Vagina (tissue), 2 donors: Measurements from ENCODE around the gene ATXN10. TPM values are rescaled to one million over a fixed set of nuclear protein-coding genes. Genes with fewer than 3 reads are reported as not detected.

Source experiments
- DNase-seq, 2 donors: peaks; one replicate each; pipeline ENCODE4 v3.0.0-alpha.2; 2017; ENCODE audit errors: extremely low spot score in 2 of 2
- H3K27ac ChIP-seq: fragments of 200-600 bp; sonication (generic); one replicate; pipeline ENCODE4 v1.5.1; 2019
- H3K27me3 ChIP-seq: fragments of 200-600 bp; sonication (generic); one replicate; pipeline ENCODE4 v1.5.1; 2019
- H3K36me3 ChIP-seq, 2 donors: fragments of 200-600 bp; sonication (generic); one replicate each; pipeline ENCODE4 v1.5.1; 2017 to 2019
- H3K4me1 ChIP-seq: fragments of 200-600 bp; sonication (generic); one replicate; pipeline ENCODE4 v1.5.1; 2019
- H3K4me3 ChIP-seq, 2 donors: fragments of 200-600 bp; sonication (generic); 1 replicate in 1 of 2; 2 replicates in 1 of 2; pipeline ENCODE4 v1.5.1; 2016 to 2019
- H3K9me3 ChIP-seq: fragments of 200-600 bp; sonication (generic); one replicate; pipeline ENCODE4 v1.5.1; 2019
- CTCF ChIP-seq, 3 experiments: fragments of 450-650 bp in 2 of 3; fragments of 200-600 bp in 1 of 3; sonication (generic) in 1 of 3; IDR thresholded peaks; one replicate each; pipeline ENCODE4 v1.5.1; 2017 to 2019; ENCODE audit warnings: antibody characterized with exemption in 3 of 3, mild to moderate bottlenecking in 2 of 3, moderate library complexity in 2 of 3
- POLR2A ChIP-seq, 2 donors: fragments of 450-650 bp; IDR thresholded peaks; one replicate each; pipeline ENCODE4 v1.6.1; 2017; ENCODE audit warnings: antibody characterized with exemption in 2 of 2, mild to moderate bottlenecking in 2 of 2, moderate library complexity in 2 of 2
- POLR2AphosphoS5 ChIP-seq, 2 donors: sonication (generic); formaldehyde crosslinking; IDR thresholded peaks; one replicate each; pipeline ENCODE4 v1.9.0; 2017; ENCODE audit warnings: antibody characterized with exemption in 2 of 2, mild to moderate bottlenecking in 2 of 2, low read depth in 1 of 2; ENCODE audit not compliant: insufficient read depth in 1 of 2
- intact Hi-C: fragments of 100-400 bp; cut with DNase I; formaldehyde crosslinking; loops from one replicate; pipeline ENCODE4 v1.15.1; 2023
- total RNA-seq: library from RNA; depleted of rRNA; stranded (reverse); fragments of >200 nt; gene quantifications from one replicate; pipeline ENCODE4 v1.2.3, GENCODE V29; 2016

The ATXN10 gene
- total RNA-seq, 1 donor from 2014 or later, result 116 TPM

GRCh38 chr22:45639747-45640102 lies 31.9 kb upstream of the ATXN10 start:
- H3K9me3 ChIP-seq, result no peaks in the 10 kb centered on the region
- H3K36me3 ChIP-seq, result no peaks in the 10 kb centered on the region
- no peak overlapping the region for H3K4me3 ChIP-seq
- peaks cover 22% of the 10 kb centered on the region for H3K4me1 ChIP-seq
- intact Hi-C loops, result loop anchor here (10.0 kb wide), 1 partner anchor 65 kb away; no protein-coding TSS in a partner anchor
- no peak for DNase-seq
- no peak overlapping the region for H3K27ac ChIP-seq
- TF ChIP-seq POLR2A (IDR thresholded peaks at IDR 0.05) (no peak), CTCF (IDR thresholded peaks at IDR 0.05) (no peak), POLR2AphosphoS5 (IDR thresholded peaks at IDR 0.05; ENCODE audit: insufficient read depth in 1 of 2, low read depth in 1 of 2) (no peak)
- no peaks in the 10 kb centered on the region for H3K27me3 ChIP-seq

GRCh38 chr22:45640291-45640940 lies 31.2 kb upstream of the ATXN10 start:
- intact Hi-C loops, result loop anchor here (10.0 kb wide), 1 partner anchor 66 kb away; no protein-coding TSS in a partner anchor
- Histone ChIP-seq H3K27me3 (no peaks in the 10 kb centered on the region), H3K9me3 (no peaks in the 10 kb centered on the region), H3K36me3 (no peaks in the 10 kb centered on the region), H3K4me1 (peaks cover 29% of the 10 kb centered on the region), H3K4me3 (no peak overlapping the region), H3K27ac (no peak overlapping the region)
- peak in 1 of 2 donors; percentile 82 for DNase-seq
- no peak for TF ChIP-seq POLR2AphosphoS5 (IDR thresholded peaks at IDR 0.05; ENCODE audit: insufficient read depth in 1 of 2, low read depth in 1 of 2)
- no peak for TF ChIP-seq POLR2A (IDR thresholded peaks at IDR 0.05)
- no peak for TF ChIP-seq CTCF (IDR thresholded peaks at IDR 0.05)

GRCh38 chr22:45640941-45641621 lies 30.6 kb upstream of the ATXN10 start:
- intact Hi-C loops, result loop anchor here (10.0 kb wide), 1 partner anchor 66 kb away; no protein-coding TSS in a partner anchor
- TF ChIP-seq POLR2AphosphoS5 (IDR thresholded peaks at IDR 0.05; ENCODE audit: insufficient read depth in 1 of 2, low read depth in 1 of 2) (no peak), POLR2A (IDR thresholded peaks at IDR 0.05) (no peak), CTCF (IDR thresholded peaks at IDR 0.05) (no peak)
- DNase-seq, result peak in 1 of 2 donors; percentile 84

GRCh38 chr22:45642986-45643385 lies 28.6 kb upstream of the ATXN10 start:
- H3K9me3 ChIP-seq, result no peaks in the 10 kb centered on the region
- TF ChIP-seq CTCF (IDR thresholded peaks at IDR 0.05) (no peak), POLR2AphosphoS5 (IDR thresholded peaks at IDR 0.05; ENCODE audit: insufficient read depth in 1 of 2, low read depth in 1 of 2) (no peak), POLR2A (IDR thresholded peaks at IDR 0.05) (no peak)
- H3K27ac ChIP-seq, result no peak overlapping the region
- DNase-seq, result no peak
- no peaks in the 10 kb centered on the region for H3K27me3 ChIP-seq
- H3K4me1 ChIP-seq, result peaks cover 35% of the 10 kb centered on the region
- intact Hi-C loops, result loop anchor here (10.0 kb wide), 1 partner anchor 68 kb away; no protein-coding TSS in a partner anchor
- no peaks in the 10 kb centered on the region for H3K36me3 ChIP-seq
- H3K4me3 ChIP-seq, result no peak overlapping the region

More at GRCh38 chr22:45640941-45641621, 30.6 kb upstream of the ATXN10 start:
- Histone ChIP-seq H3K27me3 (no peaks in the 10 kb centered on the region), H3K27ac (no peak overlapping the region), H3K9me3 (no peaks in the 10 kb centered on the region), H3K4me1 (peaks cover 35% of the 10 kb centered on the region), H3K4me3 (no peak overlapping the region), H3K36me3 (no peaks in the 10 kb centered on the region)
